HuH-7.5 (cell line): ENCODE measurements around the gene FRMD4B.

Source experiments
- DNase-seq: peaks from one replicate; pipeline ENCODE4 v3.0.0; 2011; ENCODE audit warnings: low spot score

Gene FRMD4B

DNA sequence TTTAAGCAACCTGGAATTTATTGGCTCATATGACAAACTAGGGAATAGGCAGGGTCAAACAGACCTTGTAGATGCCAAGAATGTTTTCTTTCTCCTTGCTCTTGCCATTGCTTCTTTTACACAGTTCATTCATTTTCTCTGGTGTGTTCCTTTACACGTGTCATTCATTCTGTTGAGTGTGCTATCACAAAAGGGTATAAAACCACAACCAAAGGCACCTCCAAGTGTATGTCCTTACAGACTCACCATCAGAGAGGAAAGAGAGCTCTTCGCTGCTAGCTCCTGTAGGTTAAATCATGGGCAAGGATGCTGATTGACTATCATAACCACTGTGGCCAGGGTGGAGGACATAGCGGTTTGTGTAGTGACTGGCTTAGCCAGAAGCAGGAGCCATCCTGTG lies 19.2 kb upstream of the FRMD4B start:
- DNase-seq: no peak

DNA sequence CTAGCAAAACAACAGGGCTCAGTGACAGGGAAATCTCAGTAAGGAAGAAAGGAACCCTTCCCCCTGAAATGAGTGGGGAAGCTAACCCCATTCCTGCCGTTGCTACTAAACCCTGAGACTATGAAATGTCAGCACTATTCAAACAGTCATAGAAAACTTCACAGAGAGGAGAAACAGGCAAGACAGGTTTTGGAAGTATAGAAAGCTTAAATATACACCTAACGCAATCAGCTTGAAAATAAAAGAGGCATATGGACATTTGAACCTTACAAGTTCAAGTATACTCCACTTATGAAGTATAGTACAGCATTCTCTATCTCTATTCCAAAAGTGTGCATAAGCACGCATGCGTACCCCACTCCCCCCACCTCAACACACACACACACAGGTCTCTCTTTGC lies 17.6 kb upstream of the FRMD4B start:
- no peak for DNase-seq

DNA sequence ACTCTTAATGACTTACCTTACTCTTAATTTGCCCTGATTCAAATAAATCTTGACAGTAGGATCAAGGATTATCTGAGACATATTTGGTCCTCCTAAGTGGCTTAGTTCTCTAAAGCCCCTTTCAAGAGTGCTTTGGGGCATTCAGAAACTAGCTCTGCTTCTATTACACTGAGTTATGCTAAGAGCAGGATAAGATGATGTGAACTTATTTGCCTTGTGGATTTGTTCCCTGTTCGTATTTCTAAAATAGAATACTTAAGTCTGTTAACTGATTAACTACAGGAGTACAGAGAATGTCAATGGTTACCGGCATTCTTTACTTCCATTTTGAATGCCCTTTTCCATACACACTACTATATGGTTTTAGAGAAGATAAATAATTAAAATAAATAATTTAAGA lies 14.8 kb upstream of the FRMD4B start:
- DNase-seq: no peak

DNA sequence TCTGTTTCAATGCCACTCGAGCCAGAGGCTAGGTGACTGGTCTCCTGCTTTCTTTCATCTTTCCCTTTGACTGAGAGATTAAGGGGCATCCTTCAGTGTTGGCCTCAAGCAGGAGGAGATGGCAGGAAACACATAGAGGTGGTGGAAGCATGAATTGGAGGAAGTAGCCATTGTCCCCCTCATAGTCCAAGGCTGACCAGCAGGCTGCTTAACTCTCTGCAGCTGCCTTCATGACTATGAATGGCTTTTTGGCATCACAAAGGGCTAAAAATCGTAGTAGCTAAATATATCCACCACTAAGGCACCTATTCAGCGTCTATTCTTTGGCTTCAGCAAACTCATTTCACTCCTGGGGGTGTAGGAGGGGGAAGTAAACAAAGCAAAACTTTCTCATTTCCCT lies 7.0 kb upstream of the FRMD4B start:
- no peak for DNase-seq

DNA sequence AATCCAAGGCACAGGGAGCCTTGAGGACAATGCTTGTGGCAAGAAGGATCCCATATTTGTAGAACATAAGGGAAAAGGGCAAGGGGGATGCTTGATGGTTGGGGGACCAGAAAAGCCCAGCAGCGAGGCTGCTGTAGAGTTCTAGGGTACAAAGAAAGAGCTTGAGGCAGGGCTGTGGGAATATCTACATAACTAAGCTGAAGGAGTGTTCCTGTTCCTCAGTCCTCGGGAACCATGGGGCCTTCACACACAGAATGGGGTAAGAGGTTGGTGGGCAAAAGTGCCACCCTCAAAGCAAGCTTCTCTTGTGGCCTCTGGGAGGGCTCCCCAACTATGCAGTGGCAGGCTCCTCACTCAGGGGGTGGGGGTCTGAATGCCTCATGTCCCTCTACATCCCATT lies 6.5 kb upstream of the FRMD4B start:
- DNase-seq: no peak

DNA sequence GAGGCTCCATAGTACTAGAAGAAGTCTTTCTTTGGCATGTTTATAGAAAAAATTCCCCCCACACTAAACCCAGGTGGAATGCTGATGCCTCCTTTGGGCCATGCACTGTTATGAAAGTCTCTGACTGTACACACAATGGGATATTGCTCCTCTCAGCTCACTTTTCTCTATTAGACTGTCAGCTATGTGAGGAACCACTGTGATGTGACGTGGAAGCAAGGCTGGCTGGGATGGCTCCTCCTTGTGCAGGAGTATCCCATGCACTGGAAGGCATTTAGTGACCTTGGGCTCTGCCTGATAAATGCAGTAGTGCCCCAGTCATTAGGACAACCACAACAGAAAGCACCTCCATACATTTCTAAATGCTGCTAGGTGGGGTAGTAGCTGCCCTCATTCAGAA lies 5.7 kb upstream of the FRMD4B start:
- no peak for DNase-seq

DNA sequence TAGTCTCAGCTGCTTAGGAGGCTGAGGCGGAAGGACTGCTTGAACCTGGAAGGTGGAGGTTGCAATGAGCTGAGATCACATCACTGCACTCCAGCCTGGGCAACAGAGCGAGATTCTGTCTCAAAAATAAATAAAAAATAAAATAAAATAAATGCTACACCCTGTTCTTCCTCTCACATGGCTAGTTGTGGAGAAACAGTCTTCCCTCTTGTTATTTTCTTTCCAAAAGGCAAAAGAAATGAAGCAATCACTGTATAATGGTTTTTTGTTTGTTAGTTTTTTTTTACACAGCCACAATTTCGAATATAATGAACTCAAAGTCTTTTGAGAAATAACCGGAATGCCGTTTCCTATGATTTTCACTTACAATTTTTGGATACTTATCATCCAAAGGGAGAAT lies 4.9 kb upstream of the FRMD4B start:
- DNase-seq: no peak

DNA sequence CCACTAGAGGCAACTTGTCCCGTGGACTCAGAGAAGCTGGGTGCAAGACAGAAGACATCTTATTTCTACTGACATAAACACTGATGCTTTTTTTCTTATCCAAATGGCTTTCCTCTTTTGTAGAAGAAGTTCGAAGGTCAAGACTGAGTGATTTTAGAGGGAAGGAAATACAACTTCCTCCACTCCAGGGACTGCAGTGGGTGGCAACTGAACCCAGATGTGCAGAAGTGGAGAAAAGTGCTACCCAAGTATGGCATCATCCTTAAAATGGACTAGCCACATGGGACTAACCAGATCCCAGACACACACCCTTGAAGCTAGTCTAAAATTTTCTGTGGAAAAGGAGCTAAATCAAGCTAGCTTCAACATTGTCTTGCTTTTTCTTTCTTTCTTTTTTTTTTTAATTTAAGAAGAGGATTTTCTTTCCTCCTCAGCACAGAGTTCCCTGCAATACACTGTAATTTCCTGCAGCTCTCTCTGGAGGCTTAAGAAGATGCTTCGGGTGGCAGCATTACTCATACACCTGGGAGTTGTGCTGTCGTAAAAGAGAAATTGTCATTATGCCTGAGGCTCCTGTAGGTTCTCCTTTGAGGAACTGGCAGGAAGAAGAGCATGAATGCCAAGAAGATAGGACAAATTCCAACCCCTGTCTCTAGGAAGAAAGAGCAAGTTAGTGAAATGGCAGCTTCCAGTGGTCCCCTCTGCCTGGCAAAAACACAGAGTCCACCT lies 3.8 kb upstream of the FRMD4B start:
- DNase-seq: no peak

DNA sequence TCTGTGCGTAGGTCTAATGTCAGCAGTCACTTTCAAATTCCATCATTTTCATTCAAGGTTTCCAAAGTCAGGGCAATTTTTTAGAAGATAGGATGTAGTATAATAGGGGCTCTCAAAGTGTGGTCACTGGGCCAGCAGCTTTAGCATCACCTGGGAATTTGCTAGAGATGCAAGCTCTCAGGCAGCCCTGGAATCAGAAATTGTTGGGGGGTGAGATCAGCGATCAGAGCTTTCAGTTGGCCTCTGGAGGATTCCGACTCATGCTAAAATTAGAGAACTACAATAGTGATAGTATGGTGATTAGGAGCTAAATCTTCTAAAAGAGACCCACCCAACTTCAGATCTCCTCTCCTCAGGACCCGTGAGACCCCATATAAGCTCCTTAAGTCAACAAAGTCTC lies 2.4 kb upstream of the FRMD4B start:
- DNase-seq: no peak

DNA sequence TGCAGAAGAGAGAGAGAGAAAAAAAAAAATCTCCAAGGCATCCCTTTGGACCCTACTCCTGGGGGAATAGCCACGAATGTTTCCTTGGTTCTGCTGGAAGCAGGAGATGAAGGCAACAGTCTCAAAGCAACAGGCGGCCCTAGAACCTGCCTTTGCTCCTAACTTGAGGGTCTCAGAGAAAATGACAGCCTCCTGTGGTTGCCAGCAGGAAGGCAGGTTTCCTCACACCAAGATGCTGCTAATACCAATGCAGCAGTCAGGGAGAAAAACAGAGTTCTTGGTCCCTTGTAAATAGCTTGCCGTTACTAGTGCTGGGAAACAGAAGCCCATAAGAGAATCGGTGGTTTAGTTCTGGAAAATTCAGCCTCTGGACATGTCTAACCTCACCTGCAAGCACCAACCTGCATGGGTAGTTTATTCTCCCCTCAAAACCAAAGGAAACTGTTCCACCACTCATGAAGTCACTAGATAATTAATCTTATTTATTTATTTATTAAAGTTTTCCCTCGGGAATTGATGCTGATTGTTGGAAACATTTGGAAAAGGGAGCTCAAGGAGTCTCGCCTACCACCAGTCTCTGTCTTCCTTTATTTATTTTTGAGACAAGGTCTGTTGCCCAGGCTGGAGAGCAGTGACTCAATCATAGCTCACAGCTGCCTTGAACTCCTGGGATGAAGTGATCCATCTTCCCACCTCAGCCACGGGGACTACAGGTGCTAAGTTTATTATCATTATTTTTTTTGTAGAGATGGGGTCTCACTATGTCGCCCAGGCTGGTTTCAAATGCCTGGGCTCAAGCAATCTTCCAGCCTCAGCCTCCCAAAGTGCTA lies 883 bp upstream of the FRMD4B start:
- DNase-seq: no peak

DNA sequence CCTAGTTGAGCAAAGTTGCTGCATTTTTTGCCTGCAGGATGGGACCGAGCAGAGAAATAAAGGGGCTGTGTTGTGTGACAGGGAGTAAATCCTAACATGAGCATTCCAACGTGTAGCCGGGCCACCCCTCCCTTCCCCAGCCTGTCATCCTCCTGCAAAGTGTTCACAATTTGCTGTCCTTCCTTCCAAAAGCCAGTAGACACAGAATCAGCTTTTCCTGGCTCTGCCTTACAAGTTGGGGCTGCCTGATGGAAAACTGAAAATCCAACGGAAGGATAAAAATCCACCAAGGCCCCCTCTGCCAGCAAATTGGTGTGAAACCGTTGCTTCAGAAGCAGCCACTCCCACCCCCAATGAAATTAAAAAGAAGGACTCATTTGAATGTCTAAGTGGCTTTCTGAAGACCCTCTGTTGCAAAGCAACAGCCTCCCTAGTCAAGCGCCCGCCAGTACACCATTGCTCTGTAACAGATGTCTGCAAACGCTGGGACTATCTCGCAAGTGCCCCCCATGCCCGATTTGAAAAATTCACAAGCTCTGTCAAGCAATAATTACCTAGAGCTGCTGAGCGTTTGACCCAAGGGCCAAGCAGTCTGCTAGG lies 665 bp downstream of the FRMD4B start:
- DNase-seq: no peak

DNA sequence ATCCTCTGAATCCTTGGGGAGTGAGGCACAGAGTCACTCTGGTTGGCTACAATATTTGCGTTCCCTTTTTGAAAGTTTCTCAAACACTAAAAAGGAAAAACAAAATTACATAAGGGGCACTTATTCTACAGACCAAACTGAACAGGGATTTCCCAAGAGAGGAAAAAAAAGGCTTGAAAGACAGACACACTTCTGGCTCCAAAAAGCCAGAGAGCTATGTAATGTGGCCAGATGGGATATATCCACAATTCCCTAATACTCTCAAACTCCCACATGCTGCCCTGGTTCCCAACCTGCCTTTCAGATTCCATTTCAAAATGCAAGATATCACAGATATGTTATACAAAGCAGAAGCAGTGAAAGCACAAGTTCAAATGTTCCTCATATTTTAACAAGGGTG lies 1.6 kb downstream of the FRMD4B start:
- no peak for DNase-seq

DNA sequence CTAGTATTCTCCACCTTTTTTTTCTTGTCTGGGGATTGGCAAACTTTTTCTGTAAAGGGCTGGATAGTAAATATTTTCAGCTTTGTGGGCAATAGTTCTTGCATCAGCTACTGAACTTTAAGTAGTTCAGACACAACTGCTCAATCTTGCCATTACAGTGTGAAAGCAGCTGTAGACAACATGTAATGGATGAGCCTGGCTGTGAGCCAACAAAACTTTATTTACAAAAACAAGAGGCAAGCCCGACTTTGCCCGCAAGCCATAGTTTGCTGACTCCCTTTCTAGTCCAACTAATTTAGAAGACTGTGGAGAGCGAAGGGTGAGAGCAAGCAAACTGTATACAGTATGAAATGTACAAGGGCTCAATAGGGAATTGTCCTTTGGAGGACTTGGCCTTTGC lies 6.2 kb downstream of the FRMD4B start:
- DNase-seq: no peak

DNA sequence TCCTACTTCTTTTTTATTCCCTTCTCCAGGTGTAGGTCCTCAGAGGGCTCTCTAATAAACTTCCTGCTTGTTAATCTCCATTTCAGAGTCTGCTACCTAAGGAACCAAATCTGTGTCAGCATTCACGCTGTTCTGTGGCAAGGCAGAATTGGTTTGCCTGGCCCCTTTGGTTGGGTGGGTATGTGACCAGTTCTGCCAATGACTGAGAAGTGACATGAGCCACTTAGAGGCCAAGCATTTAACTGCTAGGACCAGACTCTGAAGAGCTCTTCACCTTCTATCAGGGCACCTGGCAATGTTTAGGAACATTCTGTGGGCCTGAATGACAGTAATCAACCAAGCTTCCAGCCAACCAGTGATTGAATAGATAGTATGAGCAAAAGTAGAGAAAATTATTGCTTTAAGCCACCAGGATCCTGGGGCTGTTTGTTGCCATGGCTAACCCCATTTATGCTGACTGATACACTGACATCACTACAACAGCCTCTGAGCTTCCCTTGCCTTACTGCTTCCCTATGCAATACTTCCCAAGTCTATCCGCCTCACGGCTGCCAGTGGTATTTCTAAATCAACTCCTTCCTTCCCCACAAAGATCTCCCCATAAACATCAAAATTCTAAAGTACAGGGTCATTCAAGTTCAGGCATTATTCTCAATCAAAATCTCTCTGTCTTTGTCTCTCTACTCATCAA lies 7.6 kb downstream of the FRMD4B start:
- DNase-seq: no peak

DNA sequence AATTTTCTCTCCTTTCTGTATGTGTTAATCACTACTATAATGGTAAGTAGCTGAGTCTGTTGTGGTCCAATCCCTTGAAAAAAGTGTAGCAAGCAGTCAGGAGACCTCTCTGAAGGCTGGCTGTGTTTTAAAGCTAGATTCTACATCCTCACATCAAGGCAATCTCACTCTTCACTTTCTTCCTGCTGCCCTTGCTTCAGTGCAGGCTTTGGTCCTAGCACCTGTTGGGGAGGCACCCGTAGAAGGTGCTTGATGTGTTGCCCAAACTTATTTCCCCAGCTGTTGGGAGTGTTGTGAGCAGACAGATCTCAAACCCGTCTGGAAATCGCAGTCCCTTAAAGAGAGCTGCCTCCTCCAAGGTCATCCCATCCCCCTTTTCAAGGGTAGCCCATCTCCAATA lies 8.6 kb downstream of the FRMD4B start:
- no peak for DNase-seq

DNA sequence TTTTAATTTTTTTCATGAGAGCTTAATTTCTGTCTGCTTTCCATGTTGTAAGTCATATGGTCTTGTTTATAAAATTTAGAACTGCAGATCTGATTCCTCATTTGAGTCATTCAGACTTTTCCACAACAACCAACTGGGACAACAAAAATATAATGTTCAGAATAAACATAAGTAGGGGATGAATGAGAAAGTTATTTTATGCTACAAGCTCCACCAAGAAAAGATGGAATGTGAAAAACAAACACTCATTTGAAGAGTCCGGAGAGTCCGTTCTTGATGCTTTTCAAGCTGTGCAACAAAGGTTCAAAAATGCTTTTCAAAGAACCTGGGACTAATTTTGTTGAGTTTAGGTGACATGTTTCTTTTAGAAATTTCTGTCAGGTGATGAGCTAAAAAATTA lies 9.2 kb downstream of the FRMD4B start:
- DNase-seq: no peak

DNA sequence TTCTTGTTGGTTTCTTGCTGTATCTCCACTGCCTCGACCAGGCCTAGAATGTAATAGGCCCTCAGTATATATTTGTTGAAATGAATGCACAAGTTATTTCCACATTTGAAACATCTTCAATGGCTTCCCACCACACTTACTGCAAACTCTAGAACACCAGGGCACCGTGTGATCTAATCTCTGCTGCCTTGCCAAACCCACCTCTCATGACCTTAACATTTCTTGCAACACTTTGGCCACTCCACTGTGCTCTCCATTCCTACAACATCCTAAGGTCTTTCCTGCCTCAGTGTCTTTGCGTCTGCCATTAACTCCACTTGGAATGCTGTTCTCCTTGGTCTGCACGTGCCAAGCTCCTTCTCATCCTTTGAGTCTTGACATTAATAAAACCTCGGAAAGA lies 14.1 kb downstream of the FRMD4B start:
- no peak for DNase-seq

DNA sequence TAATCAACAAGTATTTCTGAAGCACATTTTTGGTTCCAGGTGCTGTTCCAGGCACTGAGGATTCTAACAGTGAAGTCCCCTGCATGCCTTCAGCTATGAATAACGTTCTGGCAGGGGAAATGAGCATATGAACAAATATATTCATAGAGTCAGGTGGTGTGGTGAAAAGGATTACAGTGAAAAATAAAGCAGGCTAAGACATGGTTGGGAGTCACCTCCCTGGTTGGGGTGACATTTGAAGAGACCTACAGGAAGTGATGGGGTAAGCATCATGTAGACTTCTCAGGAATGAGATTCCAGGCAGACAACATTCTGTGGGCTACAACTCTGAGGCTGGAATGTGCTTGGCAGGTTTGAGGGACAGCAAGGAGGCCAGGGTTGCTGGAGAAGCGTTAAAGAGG lies 15.0 kb downstream of the FRMD4B start:
- DNase-seq: no peak

DNA sequence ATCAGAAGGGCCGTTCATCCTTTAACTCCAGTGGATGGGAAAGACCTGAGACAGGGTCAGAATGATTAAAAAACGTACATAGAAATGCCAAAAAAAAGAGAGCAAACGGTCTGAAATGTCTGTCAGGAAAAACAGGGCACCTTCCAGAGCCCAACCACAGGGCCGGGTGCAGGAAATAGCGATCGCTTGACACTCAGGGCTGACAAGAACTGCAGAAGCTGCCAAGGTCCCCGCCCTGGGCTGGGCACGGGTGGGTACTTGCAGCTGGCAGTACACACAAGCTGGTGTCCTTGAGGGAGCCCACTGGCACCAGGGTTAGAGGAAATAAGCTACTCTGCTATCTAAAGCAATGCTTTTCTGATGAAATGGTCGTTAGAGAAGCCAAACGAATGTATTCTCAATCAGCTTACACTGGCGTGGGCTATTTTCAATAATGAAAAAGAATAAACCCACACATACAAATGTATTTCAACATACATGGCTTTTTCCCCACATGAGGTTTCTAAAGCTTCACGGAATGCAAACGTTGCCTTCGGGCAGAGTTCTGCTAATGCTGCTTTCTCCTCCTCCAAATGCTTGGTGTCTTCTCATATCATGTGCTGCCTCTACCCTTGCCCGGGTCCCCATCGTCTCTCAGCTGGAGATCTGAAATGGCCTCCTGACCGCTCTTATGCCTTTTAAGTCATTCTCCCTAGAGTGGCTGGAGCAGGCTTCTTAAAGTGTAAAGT lies 15.6 kb downstream of the FRMD4B start:
- no peak for DNase-seq

DNA sequence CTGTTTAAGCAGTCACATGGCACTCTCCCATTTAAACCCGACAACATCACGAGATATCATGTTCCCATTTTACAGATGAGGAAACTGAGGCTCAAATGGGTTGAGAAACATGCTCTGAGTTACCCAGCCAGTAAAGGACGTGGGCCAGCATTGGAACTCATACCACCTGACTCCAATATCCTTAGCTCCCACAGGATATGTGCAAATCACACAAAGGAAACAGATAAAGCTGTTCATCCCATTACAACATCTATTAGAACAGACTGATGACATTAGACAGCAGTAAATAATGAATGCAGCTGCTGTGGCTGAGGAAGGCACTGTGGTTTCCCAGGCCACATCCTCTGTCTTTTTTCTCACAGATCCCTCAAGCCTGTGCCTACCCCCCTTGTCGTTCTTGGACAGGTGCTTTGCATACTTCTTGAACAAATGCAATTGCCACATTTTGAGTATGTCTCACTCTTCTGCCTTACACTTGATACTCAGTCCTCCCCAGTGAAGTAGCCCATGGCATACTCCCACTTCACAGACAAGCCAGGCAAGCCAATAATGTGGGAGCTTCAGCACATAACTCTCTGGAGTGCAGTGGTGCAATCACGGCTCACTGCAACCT lies 17.7 kb downstream of the FRMD4B start:
- DNase-seq: no peak

DNA sequence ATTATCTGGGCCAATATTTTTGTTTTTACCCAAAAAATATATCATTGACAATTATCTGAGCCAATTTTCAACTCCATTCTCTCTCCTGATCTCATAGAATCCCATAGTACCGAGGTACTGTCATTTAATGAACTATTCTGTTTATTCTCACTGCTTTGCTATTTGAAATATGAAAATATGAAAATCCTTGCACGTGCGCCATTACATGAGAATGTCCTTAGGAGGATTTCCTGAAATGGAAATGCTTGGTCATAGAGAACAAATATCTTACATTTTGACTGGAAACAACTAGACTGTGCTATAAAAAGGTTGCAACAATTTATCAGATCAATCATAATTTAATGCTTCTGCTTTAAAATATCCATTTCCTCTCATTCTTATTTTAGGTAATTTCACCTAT lies 18.3 kb downstream of the FRMD4B start:
- no peak for DNase-seq

DNA sequence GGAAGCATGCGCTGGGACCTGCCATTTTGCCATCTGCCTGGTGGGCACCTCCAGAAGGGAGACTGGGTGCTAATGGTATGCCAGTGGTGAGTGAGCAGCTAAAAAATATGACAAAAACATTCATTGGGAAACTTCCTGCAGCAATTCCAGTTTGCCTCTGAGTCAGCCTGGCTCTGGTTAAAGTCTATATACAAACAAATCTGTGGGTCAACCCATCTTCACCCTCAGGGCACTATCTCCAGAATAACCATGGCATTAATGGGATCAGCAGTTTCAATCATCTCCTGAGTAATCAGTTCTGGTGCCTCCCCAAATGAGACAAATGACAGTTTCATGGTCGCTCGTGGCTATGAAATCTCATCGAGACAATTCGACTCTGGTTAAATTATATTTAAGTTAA lies 21.5 kb downstream of the FRMD4B start:
- DNase-seq: no peak
